Parathyroid adenoma (tissue), 2 donors: ENCODE results near the gene PERM1.

Experiments used
- H2AFZ ChIP-seq: fragments of 300-600 bp; sonication (generic); one replicate; pipeline ENCODE4 v1.7.0; 2017; ENCODE audit warnings: antibody characterized with exemption, mild to moderate bottlenecking
- H3K27ac ChIP-seq: fragments of 300-600 bp; sonication (generic); one replicate; pipeline ENCODE4 v1.7.0; 2017
- H3K27me3 ChIP-seq: fragments of 300-600 bp; sonication (generic); one replicate; pipeline ENCODE4 v1.7.0; 2017; ENCODE audit warnings: low read length; ENCODE audit not compliant: control insufficient read depth, insufficient read depth
- H3K36me3 ChIP-seq: fragments of 300-600 bp; sonication (generic); one replicate; pipeline ENCODE4 v1.7.0; 2017; ENCODE audit warnings: low read length; ENCODE audit not compliant: control insufficient read depth, insufficient read depth
- H3K4me1 ChIP-seq: fragments of 300-600 bp; sonication (generic); one replicate; pipeline ENCODE4 v1.7.0; 2017; ENCODE audit warnings: control low read depth
- H3K4me2 ChIP-seq: fragments of 300-600 bp; sonication (generic); one replicate; pipeline ENCODE4 v1.7.0; 2017; ENCODE audit warnings: low read length
- H3K4me3 ChIP-seq: fragments of 300-600 bp; sonication (generic); one replicate; pipeline ENCODE4 v1.7.0; 2017; ENCODE audit warnings: low read depth, low read length
- H3K79me2 ChIP-seq: fragments of 300-600 bp; sonication (generic); one replicate; pipeline ENCODE4 v1.7.0; 2017; ENCODE audit warnings: control low read depth
- H3K9ac ChIP-seq: fragments of 300-600 bp; sonication (generic); one replicate; pipeline ENCODE4 v1.7.0; 2017; ENCODE audit warnings: mild to moderate bottlenecking
- H3K9me3 ChIP-seq: fragments of 300-600 bp; sonication (generic); one replicate; pipeline ENCODE4 v1.7.0; 2017; ENCODE audit warnings: low read length; ENCODE audit not compliant: control insufficient read depth
- TF ChIP-seq, protein P1 (sequence below): fragments of 300-600 bp; sonication (generic); IDR thresholded peaks from one replicate; pipeline ENCODE4 v1.7.0; 2017; ENCODE audit warnings: antibody characterized with exemption, mild to moderate bottlenecking
- donor health status: primary hyperparathyroidism.

PERM1 gene

DNA sequence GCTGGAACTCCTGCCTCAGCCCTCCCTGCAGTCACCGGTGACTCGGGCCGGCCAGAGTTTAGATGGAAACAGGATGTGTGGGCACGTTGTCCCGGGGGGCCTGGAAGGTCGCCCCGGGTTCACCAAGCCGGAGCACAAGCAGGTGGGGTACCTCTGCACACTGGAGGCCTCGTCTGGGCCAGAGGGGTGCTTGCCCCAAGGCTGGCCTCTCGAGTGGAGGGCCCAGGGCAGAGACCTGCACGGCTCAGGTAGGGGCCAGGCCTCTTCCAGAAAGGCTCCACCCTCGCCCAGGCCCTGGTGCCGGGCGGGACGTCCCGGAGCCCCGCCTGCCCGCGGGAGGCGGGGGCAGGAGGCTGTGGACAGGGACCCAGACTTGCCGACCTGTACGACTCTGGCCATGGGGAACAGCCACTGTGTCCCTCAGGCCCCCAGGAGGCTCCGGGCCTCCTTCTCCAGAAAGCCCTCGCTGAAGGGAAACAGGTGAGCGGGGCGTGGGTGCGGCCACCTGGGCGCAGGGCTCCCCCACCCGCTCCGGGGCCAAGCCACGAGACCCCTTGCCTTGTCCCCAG, 15.7 kb downstream of the PERM1 start, which contains the start of gene PLEKHN1:
TSS of gene PLEKHN1 (plus strand) at position 348 of the 569 bp plus-strand sequence. CDS start at position 398, 50 bp downstream.
- Histone ChIP-seq H3K4me1 (no peaks in the 10 kb centered on the region), H2AFZ (peak within 1 kb of the TSS; percentile 88), H3K79me2 (no peaks in the 10 kb centered on the region), H3K27me3 (no peaks in the 10 kb centered on the region), H3K9ac (no peak within 1 kb of the TSS), H3K4me2 (peak within 1 kb of the TSS; percentile 96), H3K4me3 (peak within 1 kb of the TSS; percentile 67), H3K36me3 (no peaks in the 10 kb centered on the region), H3K9me3 (no peaks in the 10 kb centered on the region), H3K27ac (no peak within 1 kb of the TSS)
- TF ChIP-seq, protein P1, sequence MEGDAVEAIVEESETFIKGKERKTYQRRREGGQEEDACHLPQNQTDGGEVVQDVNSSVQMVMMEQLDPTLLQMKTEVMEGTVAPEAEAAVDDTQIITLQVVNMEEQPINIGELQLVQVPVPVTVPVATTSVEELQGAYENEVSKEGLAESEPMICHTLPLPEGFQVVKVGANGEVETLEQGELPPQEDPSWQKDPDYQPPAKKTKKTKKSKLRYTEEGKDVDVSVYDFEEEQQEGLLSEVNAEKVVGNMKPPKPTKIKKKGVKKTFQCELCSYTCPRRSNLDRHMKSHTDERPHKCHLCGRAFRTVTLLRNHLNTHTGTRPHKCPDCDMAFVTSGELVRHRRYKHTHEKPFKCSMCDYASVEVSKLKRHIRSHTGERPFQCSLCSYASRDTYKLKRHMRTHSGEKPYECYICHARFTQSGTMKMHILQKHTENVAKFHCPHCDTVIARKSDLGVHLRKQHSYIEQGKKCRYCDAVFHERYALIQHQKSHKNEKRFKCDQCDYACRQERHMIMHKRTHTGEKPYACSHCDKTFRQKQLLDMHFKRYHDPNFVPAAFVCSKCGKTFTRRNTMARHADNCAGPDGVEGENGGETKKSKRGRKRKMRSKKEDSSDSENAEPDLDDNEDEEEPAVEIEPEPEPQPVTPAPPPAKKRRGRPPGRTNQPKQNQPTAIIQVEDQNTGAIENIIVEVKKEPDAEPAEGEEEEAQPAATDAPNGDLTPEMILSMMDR = no peak

DNA sequence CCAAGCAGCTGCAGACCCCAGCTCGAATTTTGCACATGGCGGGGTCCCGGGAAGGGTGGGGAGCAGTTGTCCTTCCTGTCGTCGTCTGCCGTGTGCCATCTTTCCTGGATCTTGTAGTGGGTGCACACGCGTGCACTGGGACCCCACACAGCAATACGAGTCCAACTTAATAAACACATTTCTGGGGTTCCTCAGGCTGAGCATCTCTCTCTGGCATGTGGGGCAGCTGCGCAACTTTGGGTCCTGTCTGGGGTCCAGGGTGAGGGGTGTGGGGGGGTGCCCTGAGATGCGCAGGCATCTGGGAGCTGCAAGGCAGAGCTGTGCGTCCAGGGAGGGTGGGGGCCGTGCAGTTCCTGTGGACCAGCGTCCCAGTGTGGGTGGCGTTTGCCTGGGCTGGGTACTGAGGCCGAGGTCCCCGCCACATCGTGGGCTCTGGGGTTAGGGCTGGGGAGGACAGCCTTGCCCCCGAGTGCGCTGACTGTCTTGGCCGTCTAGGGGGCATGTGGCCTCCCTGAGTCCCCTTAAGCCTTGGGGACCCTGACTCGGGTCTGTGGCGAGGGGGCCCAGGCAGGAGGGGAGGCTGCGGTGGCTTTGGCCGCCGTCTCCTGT, 16.3 kb downstream of the PERM1 start:
- Histone ChIP-seq H3K36me3 (no peaks in the 10 kb centered on the region), H3K4me3 (no peak overlapping the region), H3K27me3 (no peaks in the 10 kb centered on the region), H2AFZ (no peak overlapping the region), H3K9me3 (no peaks in the 10 kb centered on the region), H3K27ac (no peak overlapping the region), H3K4me2 (no peak overlapping the region), H3K79me2 (no peaks in the 10 kb centered on the region), H3K4me1 (no peaks in the 10 kb centered on the region), H3K9ac (no peak overlapping the region)
- TF ChIP-seq, protein P1 = no peak

- H3K9ac ChIP-seq = no peak overlapping the region
- H3K36me3 ChIP-seq = no peaks in the 10 kb centered on the region
- H3K4me2 ChIP-seq = no peak overlapping the region
- no peaks in the 10 kb centered on the region for H3K4me1 ChIP-seq
- H3K4me3 ChIP-seq = no peak overlapping the region
- H3K27me3 ChIP-seq = no peaks in the 10 kb centered on the region
- H3K9me3 ChIP-seq = no peaks in the 10 kb centered on the region
- no peaks in the 10 kb centered on the region for H3K79me2 ChIP-seq
- TF ChIP-seq, protein P1 = no peak
- no peak overlapping the region for H2AFZ ChIP-seq
- no peak overlapping the region for H3K27ac ChIP-seq
Observed at GRCh38 chr1:964691-965525, 17.0 kb downstream of the PERM1 start.

GRCh38 chr1:963746-964525, 18.0 kb downstream of the PERM1 start:
- Histone ChIP-seq H3K9me3 (no peaks in the 10 kb centered on the region), H3K4me3 (no peak overlapping the region), H3K79me2 (no peaks in the 10 kb centered on the region), H2AFZ (no peak overlapping the region), H3K4me2 (no peak overlapping the region), H3K27me3 (no peaks in the 10 kb centered on the region), H3K27ac (no peak overlapping the region), H3K4me1 (no peaks in the 10 kb centered on the region), H3K36me3 (no peaks in the 10 kb centered on the region), H3K9ac (no peak overlapping the region)
- TF ChIP-seq, protein P1 = no peak
